ENCODE measurements around the gene ACAA2. TPM values are rescaled to one million over a fixed set of nuclear protein-coding genes. Genes with fewer than 3 reads are reported as not detected.

The ACAA2 gene
- total RNA-seq, 4 donors from 2014 or later: 43.0 to 214 (median 147) TPM

DNA sequence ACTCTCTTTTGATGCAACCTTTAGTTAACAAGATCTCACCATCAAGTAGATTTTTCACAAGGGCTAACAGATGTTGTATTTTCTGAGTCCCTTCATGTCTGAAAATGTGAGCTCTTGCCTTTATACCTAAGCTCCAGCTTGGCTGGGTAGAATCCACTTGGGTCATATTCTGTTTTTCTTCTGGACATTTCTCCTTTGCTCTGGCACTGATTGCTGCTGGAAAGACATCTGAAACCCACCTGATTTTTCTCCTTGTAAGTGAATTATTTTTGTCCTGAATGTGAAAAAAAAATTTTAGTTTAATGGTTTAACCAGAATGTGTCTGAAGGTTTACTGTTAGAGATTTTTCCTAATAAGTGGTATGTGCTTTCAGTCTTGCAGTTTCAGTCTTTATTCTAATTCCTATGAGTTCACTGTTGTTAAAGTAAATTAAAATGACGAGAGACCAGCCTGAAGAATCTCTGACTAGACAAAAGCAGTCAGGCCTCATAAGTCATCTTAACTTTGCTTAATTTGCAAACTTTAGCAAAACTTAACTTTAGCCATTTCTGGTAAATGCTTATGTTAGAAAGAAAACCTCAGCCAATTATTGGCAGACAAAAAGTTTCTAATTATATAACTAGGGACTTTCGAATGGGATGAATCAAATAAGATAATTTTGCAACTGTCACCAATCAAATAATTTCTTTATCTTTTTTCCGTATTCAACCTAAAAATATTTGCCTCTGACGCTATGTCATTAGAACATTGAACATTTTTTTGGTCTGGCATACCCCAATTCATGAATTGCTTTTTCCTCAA lies 70.8 kb downstream of the ACAA2 start:
- in situ Hi-C loops (cut with MboI; ENCODE audit: low pct_ligation_motif_present in 1 of 4, low pct_unique_long_range_greater_than_20kb in 1 of 4, low sequenced_read_pairs in 3 of 4): loop anchor here in 2 of 4 donors (25.0 kb wide), 1 partner anchor 180 kb away; the partner anchor contains the start of gene LIPG (in 2 of the 2)
- H3K27me3 ChIP-seq: peaks cover 2% of the 10 kb centered on the region

DNA sequence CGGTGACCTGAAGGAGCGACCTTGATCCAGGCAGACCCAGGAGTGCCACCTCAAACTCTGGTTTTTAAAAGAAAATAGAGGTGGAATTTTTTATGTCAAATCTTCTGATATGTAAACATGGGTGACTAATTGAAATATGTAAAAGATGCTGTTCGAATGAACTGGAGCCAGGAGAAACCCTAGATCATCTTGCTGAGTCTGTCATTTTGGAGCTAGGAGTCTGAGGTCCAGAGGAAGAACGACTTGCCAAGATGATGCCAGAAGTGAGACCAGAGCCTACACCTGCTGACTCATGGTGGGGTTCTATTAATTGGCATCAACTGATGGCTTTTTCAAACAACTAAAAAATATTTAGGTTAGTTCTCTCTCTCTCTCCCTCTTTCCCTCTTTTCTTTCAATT lies 74.1 kb downstream of the ACAA2 start:
- H3K4me1 ChIP-seq: no peaks in the 10 kb centered on the region
- in situ Hi-C loops (cut with MboI; ENCODE audit: low pct_ligation_motif_present in 1 of 4, low pct_unique_long_range_greater_than_20kb in 1 of 4, low sequenced_read_pairs in 3 of 4): loop anchor here in 2 of 4 donors (25.0 kb wide), 1 partner anchor 177 kb away; the partner anchor contains the start of gene LIPG (in 2 of the 2)
- peaks cover 2% of the 10 kb centered on the region for H3K27me3 ChIP-seq
- H3K4me3 ChIP-seq: no peak overlapping the region
- no peak for DNase-seq
- no peak overlapping the region for H3K27ac ChIP-seq
- H3K9me3 ChIP-seq: no peaks in the 10 kb centered on the region
- TF ChIP-seq POLR2A (IDR thresholded peaks at IDR 0.05): no peak
- no peak for TF ChIP-seq CTCF (IDR thresholded peaks at IDR 0.05)
- no peak for TF ChIP-seq EP300 (IDR thresholded peaks at IDR 0.05; ENCODE audit: low read depth)
- no peak for TF ChIP-seq POLR2AphosphoS5 (IDR thresholded peaks at IDR 0.05)
- intact Hi-C loops (cut with DNase I; ENCODE audit: low total_unique reads): no loop called here
- WGBS, 2 donors (ENCODE audit: low coverage in 1 of 2): 81 to 89% methylated on average over 4 of the region's 4 CpGs
- H3K36me3 ChIP-seq: no peaks in the 10 kb centered on the region

More for the DNA sequence above, 70.8 kb downstream of the ACAA2 start:
- no peak for TF ChIP-seq EP300 (IDR thresholded peaks at IDR 0.05; ENCODE audit: low read depth)
- no peak for TF ChIP-seq CTCF (IDR thresholded peaks at IDR 0.05)
- TF ChIP-seq POLR2A (IDR thresholded peaks at IDR 0.05): no peak
- no peak for TF ChIP-seq POLR2AphosphoS5 (IDR thresholded peaks at IDR 0.05)
- Histone ChIP-seq H3K36me3 (no peaks in the 10 kb centered on the region), H3K27ac (no peak overlapping the region), H3K4me3 (no peak overlapping the region), H3K4me1 (no peaks in the 10 kb centered on the region), H3K9me3 (no peaks in the 10 kb centered on the region)
- DNase-seq: no peak
- intact Hi-C loops (cut with DNase I; ENCODE audit: low total_unique reads): no loop called here
- 51 to 64% methylated on average over 4 of the region's 4 CpGs for WGBS, 2 donors (ENCODE audit: low coverage in 1 of 2)

- no peak for DNase-seq
- Histone ChIP-seq H3K36me3 (no peaks in the 10 kb centered on the region), H3K9me3 (no peaks in the 10 kb centered on the region), H3K27me3 (peaks cover 2% of the 10 kb centered on the region), H3K4me1 (no peaks in the 10 kb centered on the region), H3K27ac (no peak overlapping the region), H3K4me3 (no peak overlapping the region)
- intact Hi-C loops (cut with DNase I; ENCODE audit: low total_unique reads) (no loop called here), in situ Hi-C loops (cut with MboI; ENCODE audit: low pct_ligation_motif_present in 1 of 4, low pct_unique_long_range_greater_than_20kb in 1 of 4, low sequenced_read_pairs in 3 of 4) (loop anchor here in 2 of 4 donors (25.0 kb wide), 1 partner anchor 176 kb away; the partner anchor contains the start of gene LIPG (in 2 of the 2))
- TF ChIP-seq POLR2AphosphoS5 (IDR thresholded peaks at IDR 0.05) (no peak), CTCF (IDR thresholded peaks at IDR 0.05) (no peak), EP300 (IDR thresholded peaks at IDR 0.05; ENCODE audit: low read depth) (no peak), POLR2A (IDR thresholded peaks at IDR 0.05) (no peak)
- WGBS, 2 donors (ENCODE audit: low coverage in 1 of 2): 92 to 96% methylated on average over 4 of the region's 4 CpGs
These were observed 74.6 kb downstream of the ACAA2 start for GRCh38 chr18:49738721-49739120.

- Histone ChIP-seq H3K27me3 (no peaks in the 10 kb centered on the region), H3K36me3 (no peaks in the 10 kb centered on the region), H3K4me3 (no peak overlapping the region), H3K9me3 (no peaks in the 10 kb centered on the region), H3K4me1 (peaks cover 0 to 9% (median 4%) of the 10 kb centered on the region in 4 donors), H3K27ac (no peak overlapping the region)
- in situ Hi-C loops (cut with MboI; ENCODE audit: low pct_ligation_motif_present in 1 of 4, low pct_unique_long_range_greater_than_20kb in 1 of 4, low sequenced_read_pairs in 3 of 4) (loop anchor here in 2 of 4 donors (25.0 kb wide), 1 partner anchor 173 kb away; the partner anchor contains the start of gene LIPG (in 2 of the 2)), intact Hi-C loops (cut with DNase I; ENCODE audit: low total_unique reads) (no loop called here)
- no peak for DNase-seq
- TF ChIP-seq CTCF (IDR thresholded peaks at IDR 0.05): no peak
- no peak for TF ChIP-seq POLR2AphosphoS5 (IDR thresholded peaks at IDR 0.05)
- TF ChIP-seq EP300 (IDR thresholded peaks at IDR 0.05; ENCODE audit: low read depth): no peak
- TF ChIP-seq POLR2A (IDR thresholded peaks at IDR 0.05): no peak
- 71 to 76% methylated on average over 4 of the region's 4 CpGs for WGBS, 2 donors (ENCODE audit: low coverage in 1 of 2)
These were observed 78.5 kb downstream of the ACAA2 start for GRCh38 chr18:49734836-49735235.

Measured in transverse colon (tissue), 4 donors.